ENCODE data around the gene TOE1.

The TOE1 gene

DNA sequence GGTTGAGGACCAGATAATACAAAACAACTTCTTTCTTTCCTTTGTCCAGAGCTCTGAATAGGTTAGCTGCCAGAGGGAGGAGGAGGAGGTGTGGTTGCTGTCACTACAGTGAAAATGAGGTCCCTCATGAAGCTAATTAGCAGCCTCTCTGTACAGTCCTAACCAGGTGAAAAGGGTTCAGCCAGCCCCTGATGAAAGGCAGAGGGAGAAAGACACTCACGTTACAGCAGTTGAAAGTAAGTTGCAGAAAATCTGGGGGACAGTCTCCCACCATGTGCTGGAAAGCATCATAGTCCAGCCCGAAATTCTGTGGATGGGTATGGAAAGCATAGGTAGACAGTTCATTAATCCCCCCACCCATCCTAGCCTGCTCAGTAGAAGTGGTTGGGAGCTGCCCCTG lies 6.5 kb downstream of the TOE1 start:
- no peak overlapping the region for H3K4me3 ChIP-seq (ENCODE audit: control insufficient read depth, low read depth, low read length)
- TF ChIP-seq, protein P1, sequence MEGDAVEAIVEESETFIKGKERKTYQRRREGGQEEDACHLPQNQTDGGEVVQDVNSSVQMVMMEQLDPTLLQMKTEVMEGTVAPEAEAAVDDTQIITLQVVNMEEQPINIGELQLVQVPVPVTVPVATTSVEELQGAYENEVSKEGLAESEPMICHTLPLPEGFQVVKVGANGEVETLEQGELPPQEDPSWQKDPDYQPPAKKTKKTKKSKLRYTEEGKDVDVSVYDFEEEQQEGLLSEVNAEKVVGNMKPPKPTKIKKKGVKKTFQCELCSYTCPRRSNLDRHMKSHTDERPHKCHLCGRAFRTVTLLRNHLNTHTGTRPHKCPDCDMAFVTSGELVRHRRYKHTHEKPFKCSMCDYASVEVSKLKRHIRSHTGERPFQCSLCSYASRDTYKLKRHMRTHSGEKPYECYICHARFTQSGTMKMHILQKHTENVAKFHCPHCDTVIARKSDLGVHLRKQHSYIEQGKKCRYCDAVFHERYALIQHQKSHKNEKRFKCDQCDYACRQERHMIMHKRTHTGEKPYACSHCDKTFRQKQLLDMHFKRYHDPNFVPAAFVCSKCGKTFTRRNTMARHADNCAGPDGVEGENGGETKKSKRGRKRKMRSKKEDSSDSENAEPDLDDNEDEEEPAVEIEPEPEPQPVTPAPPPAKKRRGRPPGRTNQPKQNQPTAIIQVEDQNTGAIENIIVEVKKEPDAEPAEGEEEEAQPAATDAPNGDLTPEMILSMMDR (conservative IDR thresholded peaks at IDR 0.05; ENCODE audit: control insufficient read depth, insufficient read depth, low read depth, low read length), result no peak
- no peak for DNase-seq (ENCODE audit: low read depth)

DNA sequence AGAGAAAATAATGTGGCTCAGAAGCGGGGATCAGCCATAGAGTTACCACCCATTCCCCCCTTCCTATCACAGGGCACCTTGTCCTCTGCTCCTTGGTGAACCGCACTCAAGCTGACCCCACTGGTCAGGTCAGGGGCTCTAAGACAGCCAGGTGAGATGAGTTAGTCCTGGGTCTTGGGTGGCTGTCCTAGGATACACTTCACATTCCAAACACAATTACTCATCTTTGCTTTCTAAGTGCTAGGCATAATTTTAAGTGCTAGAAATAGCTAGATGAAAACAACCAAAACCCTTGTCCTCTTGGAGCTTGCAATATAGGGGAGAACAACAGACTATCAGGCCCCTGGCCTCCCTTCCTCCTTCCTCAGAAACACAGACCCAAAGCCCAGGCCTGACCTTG lies 8.1 kb downstream of the TOE1 start:
- TF ChIP-seq, protein P1 (conservative IDR thresholded peaks at IDR 0.05; ENCODE audit: control insufficient read depth, insufficient read depth, low read depth, low read length), result no peak
- no peak for DNase-seq (ENCODE audit: low read depth)
- no peak overlapping the region for H3K4me3 ChIP-seq (ENCODE audit: control insufficient read depth, low read depth, low read length)

DNA sequence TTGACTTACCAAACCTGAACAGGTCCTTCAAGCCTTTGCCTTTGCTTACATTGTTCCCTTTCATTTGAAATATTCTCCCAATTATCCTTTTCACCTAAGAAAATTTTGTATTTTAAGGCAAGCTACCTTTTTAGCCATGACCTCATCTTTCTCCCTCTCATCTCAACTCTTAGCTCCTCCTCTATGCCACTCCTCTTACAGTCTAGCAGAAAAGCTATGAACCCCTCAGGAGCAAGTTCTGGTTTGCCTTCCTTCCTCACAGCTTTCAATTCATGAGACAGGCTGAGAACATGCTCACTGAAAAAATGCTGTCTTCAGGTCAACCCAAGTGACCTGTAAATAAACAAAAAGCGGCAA lies 8.6 kb downstream of the TOE1 start:
- DNase-seq (ENCODE audit: low read depth), result no peak
- TF ChIP-seq, protein P1 (conservative IDR thresholded peaks at IDR 0.05; ENCODE audit: control insufficient read depth, insufficient read depth, low read depth, low read length), result no peak
- no peak overlapping the region for H3K4me3 ChIP-seq (ENCODE audit: control insufficient read depth, low read depth, low read length)

DNA sequence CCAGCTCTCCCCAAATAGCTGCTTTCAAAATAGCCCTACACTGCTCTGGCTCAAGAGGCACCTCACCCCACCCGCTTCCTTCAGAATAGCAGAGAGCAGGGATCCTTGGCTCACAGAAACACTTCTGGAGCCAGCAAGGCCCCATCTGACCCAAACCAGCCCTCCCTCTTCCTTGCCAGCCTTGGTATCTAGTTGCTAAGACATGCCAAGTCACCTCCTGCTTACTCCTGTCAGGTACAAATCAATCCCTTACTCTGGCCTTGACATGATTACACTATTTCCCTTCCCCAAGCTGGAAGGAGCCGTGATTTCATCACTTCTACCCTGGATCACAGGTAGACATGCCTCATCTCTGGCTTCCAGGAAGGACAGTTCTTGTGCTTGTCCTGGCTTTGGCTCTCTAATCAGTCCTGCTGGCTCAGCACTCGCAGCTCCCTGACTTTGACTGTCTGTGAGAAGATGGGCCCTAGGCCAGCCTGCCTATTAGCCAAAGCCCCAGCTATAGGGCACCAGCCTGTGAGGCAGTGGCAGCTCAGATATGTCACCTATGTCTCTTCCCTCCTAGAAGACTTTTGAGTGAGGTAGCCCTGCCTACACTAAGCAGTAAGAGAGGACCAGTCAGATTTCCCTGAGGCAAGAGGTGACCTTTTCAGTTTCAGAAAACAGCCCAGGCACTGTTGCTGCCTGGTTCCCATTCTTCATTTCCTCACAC lies 9.2 kb downstream of the TOE1 start:
- TF ChIP-seq, protein P1 (conservative IDR thresholded peaks at IDR 0.05; ENCODE audit: control insufficient read depth, insufficient read depth, low read depth, low read length), result no peak
- H3K4me3 ChIP-seq (ENCODE audit: control insufficient read depth, low read depth, low read length), result no peak overlapping the region
- DNase-seq (ENCODE audit: low read depth), result no peak

DNA sequence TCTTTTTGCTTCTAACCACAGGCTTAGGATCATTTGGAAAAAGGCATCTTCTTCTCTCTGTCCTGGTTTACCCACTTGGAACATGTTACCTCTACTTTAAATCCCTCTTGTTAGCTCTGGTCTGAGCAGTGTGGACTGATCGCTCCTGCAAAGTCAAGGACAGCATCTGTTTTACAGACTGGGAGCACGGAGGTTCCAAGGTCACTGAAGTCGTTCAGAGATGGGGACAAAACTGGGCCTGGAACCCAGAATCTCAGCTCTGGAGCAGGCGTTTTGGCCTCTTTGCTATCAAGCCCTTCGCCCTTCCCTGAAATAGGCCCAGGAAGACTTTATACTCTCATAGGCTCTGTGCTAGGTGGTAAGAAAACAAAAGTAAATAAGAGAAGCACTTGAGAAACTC lies 11.5 kb downstream of the TOE1 start:
- no peak overlapping the region for H3K4me3 ChIP-seq (ENCODE audit: control insufficient read depth, low read depth, low read length)
- no peak for DNase-seq (ENCODE audit: low read depth)
- TF ChIP-seq, protein P1 (conservative IDR thresholded peaks at IDR 0.05; ENCODE audit: control insufficient read depth, insufficient read depth, low read depth, low read length), result no peak

DNA sequence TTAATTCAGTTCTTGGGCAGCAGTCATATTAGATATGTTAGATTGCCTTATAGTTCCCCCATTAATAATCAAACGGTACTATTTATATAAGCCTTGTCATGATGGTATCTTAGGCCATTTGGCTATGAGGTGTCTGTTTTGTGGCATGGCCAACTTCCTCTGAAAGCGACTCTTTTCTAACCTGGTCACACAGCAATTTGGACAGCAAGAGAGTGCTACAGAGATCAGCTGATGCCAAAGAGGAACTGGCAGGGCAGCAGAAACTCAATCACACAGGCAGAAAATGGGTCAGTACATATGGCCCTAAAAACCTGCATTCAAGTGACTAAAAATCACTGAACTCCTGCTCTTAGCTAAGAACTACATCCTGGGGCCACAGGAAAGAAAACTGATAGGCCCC lies 13.7 kb downstream of the TOE1 start:
- TF ChIP-seq, protein P1 (conservative IDR thresholded peaks at IDR 0.05; ENCODE audit: control insufficient read depth, insufficient read depth, low read depth, low read length), result no peak
- no peak overlapping the region for H3K4me3 ChIP-seq (ENCODE audit: control insufficient read depth, low read depth, low read length)
- DNase-seq (ENCODE audit: low read depth), result no peak

DNA sequence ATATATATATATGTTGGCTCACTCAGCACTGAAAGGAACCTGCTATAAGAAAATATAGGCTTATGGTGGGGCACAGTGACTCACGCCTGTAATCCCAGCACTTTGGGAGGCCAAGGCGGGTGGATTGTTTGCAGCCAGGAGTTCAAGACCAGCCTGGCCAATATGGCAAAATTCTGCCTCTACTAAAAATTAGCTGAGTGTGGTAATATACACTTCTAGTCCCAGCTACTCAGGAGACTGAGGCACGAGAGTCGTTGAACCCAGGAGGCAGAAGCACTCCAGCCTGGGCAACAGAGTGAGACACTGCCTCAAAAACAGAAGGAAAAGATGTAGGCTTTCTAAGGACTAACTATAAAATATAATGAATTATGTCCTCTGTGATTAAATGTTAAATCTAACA lies 14.9 kb downstream of the TOE1 start:
- H3K4me3 ChIP-seq (ENCODE audit: control insufficient read depth, low read depth, low read length), result no peak overlapping the region
- DNase-seq (ENCODE audit: low read depth), result no peak
- TF ChIP-seq, protein P1 (conservative IDR thresholded peaks at IDR 0.05; ENCODE audit: control insufficient read depth, insufficient read depth, low read depth, low read length), result no peak

Measured in fibroblast of mammary gland (primary cell).